Neural progenitor cell (in vitro differentiated cells): ENCODE data around the gene ADGRF4. TPM values are rescaled to one million over a fixed set of nuclear protein-coding genes. Genes with fewer than 3 reads are reported as not detected.

ENCODE experiments used
- DNase-seq: peaks from one replicate; pipeline ENCODE4 v3.0.0-alpha.2; 2016; ENCODE audit warnings: low spot score
- H2AFZ ChIP-seq: fragments of 200-600 bp; sonication (generic); replicated peaks from 2 replicates; pipeline ENCODE4 v1.6.1; 2016; ENCODE audit warnings: antibody characterized with exemption
- H3F3A ChIP-seq: fragments of 200-600 bp; sonication (generic); 2 replicates; pipeline ENCODE4 v1.6.1; 2016; ENCODE audit warnings: antibody characterized with exemption, low read depth
- H3K27ac ChIP-seq: fragments of 200-600 bp; sonication (generic); 2 replicates; pipeline ENCODE4 v1.5.1; 2016; ENCODE audit warnings: mild to moderate bottlenecking
- H3K27me3 ChIP-seq: fragments of 200-600 bp; sonication (generic); 2 replicates; pipeline ENCODE4 v1.6.1; 2016; ENCODE audit warnings: mild to moderate bottlenecking, moderate library complexity
- H3K36me3 ChIP-seq: fragments of 200-600 bp; sonication (generic); 2 replicates; pipeline ENCODE4 v1.5.1; 2016
- H3K4me1 ChIP-seq: fragments of 200-600 bp; sonication (generic); 2 replicates; pipeline ENCODE4 v1.6.1; 2016; ENCODE audit warnings: mixed run types
- H3K4me2 ChIP-seq: fragments of 200-600 bp; sonication (generic); 2 replicates; pipeline ENCODE4 v1.6.1; 2016
- H3K4me3 ChIP-seq: fragments of 200-600 bp; sonication (generic); 2 replicates; pipeline ENCODE4 v1.5.1; 2016
- H3K79me2 ChIP-seq: fragments of 200-600 bp; sonication (generic); 2 replicates; pipeline ENCODE4 v1.6.1; 2016; ENCODE audit warnings: low read depth
- H3K9ac ChIP-seq: fragments of 200-600 bp; sonication (generic); 2 replicates; pipeline ENCODE4 v1.6.1; 2016
- H3K9me3 ChIP-seq: fragments of 200-600 bp; sonication (generic); 2 replicates; pipeline ENCODE4 v1.5.1; 2016; ENCODE audit warnings: low read depth
- H4K20me1 ChIP-seq: fragments of 200-600 bp; sonication (generic); 2 replicates; pipeline ENCODE4 v1.6.1; 2016; ENCODE audit warnings: low read depth
- H3K27ac Mint-ChIP-seq: 3 replicates; pipeline ENCODE4 v1.8.0; 2021; ENCODE audit warnings: mixed read lengths
- H3K27me3 Mint-ChIP-seq: 2 replicates; pipeline ENCODE4 v1.8.0; 2022; ENCODE audit warnings: low read depth, mild to moderate bottlenecking, inconsistent platforms, moderate library complexity, mixed read lengths; ENCODE audit not compliant: insufficient read depth
- H3K36me3 Mint-ChIP-seq: 3 replicates; pipeline ENCODE4 v1.8.0; 2021; ENCODE audit warnings: mixed read lengths
- H3K4me1 Mint-ChIP-seq: 3 replicates; pipeline ENCODE4 v1.8.0; 2021; ENCODE audit warnings: mixed read lengths
- H3K4me3 Mint-ChIP-seq: 3 replicates; pipeline ENCODE4 v1.8.0; 2021; ENCODE audit warnings: mild to moderate bottlenecking, moderate library complexity, mixed read lengths
- H3K9me3 Mint-ChIP-seq: 3 replicates; pipeline ENCODE4 v1.8.0; 2020; ENCODE audit warnings: mixed read lengths
- EZH2 ChIP-seq: fragments of 200-600 bp; sonication (generic); IDR thresholded peaks from 2 replicates; pipeline ENCODE4 v1.6.1; 2017; ENCODE audit warnings: antibody characterized with exemption, mild to moderate bottlenecking, moderate library complexity
- EZH2phosphoT487 ChIP-seq: fragments of 200-600 bp; sonication (generic); IDR thresholded peaks from 2 replicates; pipeline ENCODE4 v1.6.1; 2017; ENCODE audit warnings: antibody characterized with exemption
- total RNA-seq: library from RNA; depleted of rRNA; stranded (reverse); fragments of >200 nt; gene quantifications from 2 replicates; pipeline ENCODE4 v1.2.3, GENCODE V29; 2015; ENCODE audit warnings: low replicate concordance
- TF ChIP-seq, protein P1 (sequence below): fragments of 200-600 bp; sonication (generic); IDR thresholded peaks from 2 replicates; pipeline ENCODE4 v1.5.1; 2017; ENCODE audit warnings: antibody characterized with exemption, mild to moderate bottlenecking

The ADGRF4 gene
- total RNA-seq, 1 donor from 2014 or later: not detected

DNA sequence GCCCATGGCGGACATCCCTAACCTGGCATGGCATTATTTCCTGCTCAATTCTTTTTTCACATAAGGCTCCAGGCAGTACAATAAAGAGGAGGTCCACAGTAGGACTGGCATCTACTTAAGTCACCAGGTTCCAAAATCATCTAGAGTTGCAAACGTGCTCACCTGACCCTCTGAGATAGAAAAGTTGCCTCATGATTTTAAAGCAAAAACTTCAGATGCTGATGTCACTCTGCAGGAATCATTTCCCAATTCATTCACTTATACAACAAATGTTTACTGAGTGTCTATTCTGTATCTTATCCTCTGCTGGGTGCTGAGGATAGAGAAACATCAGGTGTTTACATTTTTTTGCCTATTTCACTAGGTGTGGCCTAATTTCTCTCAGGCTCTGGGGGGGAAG lies 2.2 kb downstream of the ADGRF4 start:
- Mint-ChIP-seq H3K36me3 (no peaks in the 10 kb centered on the region), H3K4me1 (no peaks in the 10 kb centered on the region), H3K27me3 (no peaks in the 10 kb centered on the region), H3K4me3 (no peak overlapping the region), H3K27ac (no peak overlapping the region), H3K9me3 (no peaks in the 10 kb centered on the region)
- no peak overlapping the region for H3K9ac ChIP-seq
- no peak overlapping the region for H3K4me3 ChIP-seq
- H2AFZ ChIP-seq: no peak overlapping the region
- no peaks in the 10 kb centered on the region for H3K4me1 ChIP-seq
- H3K36me3 ChIP-seq: no peaks in the 10 kb centered on the region
- no peaks in the 10 kb centered on the region for H3K27me3 ChIP-seq
- no peak for DNase-seq
- H3K27ac ChIP-seq: no peak overlapping the region
- no peaks in the 10 kb centered on the region for H3K9me3 ChIP-seq
- no peak overlapping the region for H3K4me2 ChIP-seq
- no peak for TF ChIP-seq EZH2
- TF ChIP-seq EZH2phosphoT487: no peak
- TF ChIP-seq, protein P1, sequence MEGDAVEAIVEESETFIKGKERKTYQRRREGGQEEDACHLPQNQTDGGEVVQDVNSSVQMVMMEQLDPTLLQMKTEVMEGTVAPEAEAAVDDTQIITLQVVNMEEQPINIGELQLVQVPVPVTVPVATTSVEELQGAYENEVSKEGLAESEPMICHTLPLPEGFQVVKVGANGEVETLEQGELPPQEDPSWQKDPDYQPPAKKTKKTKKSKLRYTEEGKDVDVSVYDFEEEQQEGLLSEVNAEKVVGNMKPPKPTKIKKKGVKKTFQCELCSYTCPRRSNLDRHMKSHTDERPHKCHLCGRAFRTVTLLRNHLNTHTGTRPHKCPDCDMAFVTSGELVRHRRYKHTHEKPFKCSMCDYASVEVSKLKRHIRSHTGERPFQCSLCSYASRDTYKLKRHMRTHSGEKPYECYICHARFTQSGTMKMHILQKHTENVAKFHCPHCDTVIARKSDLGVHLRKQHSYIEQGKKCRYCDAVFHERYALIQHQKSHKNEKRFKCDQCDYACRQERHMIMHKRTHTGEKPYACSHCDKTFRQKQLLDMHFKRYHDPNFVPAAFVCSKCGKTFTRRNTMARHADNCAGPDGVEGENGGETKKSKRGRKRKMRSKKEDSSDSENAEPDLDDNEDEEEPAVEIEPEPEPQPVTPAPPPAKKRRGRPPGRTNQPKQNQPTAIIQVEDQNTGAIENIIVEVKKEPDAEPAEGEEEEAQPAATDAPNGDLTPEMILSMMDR: no peak
- no peaks in the 10 kb centered on the region for H4K20me1 ChIP-seq
- no peaks in the 10 kb centered on the region for H3F3A ChIP-seq
- H3K79me2 ChIP-seq: no peaks in the 10 kb centered on the region

DNA sequence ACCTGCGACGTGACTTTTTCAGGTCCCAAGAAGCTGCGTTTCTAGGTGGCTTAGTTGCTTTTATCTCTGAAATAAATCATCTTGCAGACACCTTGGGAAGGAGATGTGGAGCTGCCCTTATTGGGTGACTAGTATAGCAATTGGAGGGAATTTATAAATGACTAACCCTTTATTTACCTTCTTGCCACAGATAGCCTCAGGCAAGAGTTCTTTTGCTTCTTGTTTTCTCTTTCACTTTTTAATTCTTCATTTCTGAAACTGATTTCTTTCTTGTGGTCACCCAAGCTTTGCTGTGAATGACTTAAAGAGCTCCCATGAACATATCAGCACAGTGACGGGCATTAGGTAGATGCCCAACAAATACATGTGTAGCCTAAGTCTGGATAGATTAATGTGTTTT lies 3.0 kb downstream of the ADGRF4 start:
- H3K4me3 ChIP-seq: no peak overlapping the region
- Mint-ChIP-seq H3K9me3 (no peaks in the 10 kb centered on the region), H3K4me1 (no peaks in the 10 kb centered on the region), H3K36me3 (no peaks in the 10 kb centered on the region), H3K4me3 (no peak overlapping the region), H3K27me3 (no peaks in the 10 kb centered on the region), H3K27ac (no peak overlapping the region)
- TF ChIP-seq EZH2phosphoT487 (no peak), EZH2 (no peak)
- TF ChIP-seq, protein P1: no peak
- no peak for DNase-seq
- H3F3A ChIP-seq: no peaks in the 10 kb centered on the region
- H3K79me2 ChIP-seq: no peaks in the 10 kb centered on the region
- H3K9ac ChIP-seq: no peak overlapping the region
- H3K9me3 ChIP-seq: no peaks in the 10 kb centered on the region
- no peak overlapping the region for H2AFZ ChIP-seq
- H3K27ac ChIP-seq: no peak overlapping the region
- no peaks in the 10 kb centered on the region for H4K20me1 ChIP-seq
- H3K27me3 ChIP-seq: no peaks in the 10 kb centered on the region
- H3K4me2 ChIP-seq: no peak overlapping the region
- no peaks in the 10 kb centered on the region for H3K4me1 ChIP-seq
- H3K36me3 ChIP-seq: no peaks in the 10 kb centered on the region

DNA sequence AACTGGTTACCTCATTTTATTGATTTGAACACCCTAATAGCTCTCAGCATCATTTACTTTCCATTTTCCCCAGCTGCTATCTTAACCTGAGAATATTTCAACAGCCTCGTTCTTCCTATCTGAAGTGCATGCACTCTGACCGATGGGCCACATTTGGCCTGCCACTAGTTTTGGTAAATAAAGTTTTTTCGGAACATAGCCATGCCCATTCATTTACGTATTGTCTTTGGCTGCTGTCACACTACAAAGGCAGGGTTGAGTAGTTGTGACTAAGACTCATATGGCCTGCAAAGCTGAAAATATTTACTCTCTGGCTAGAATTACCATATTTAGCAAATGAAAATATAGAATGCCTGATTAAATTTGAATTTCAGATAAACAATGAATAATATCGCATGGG lies 10.8 kb downstream of the ADGRF4 start:
- no peaks in the 10 kb centered on the region for H3K9me3 Mint-ChIP-seq
- Histone ChIP-seq H3K9me3 (no peaks in the 10 kb centered on the region), H2AFZ (no peak overlapping the region), H3K4me3 (no peak overlapping the region), H4K20me1 (no peaks in the 10 kb centered on the region), H3K4me2 (no peak overlapping the region), H3K4me1 (no peaks in the 10 kb centered on the region), H3F3A (no peaks in the 10 kb centered on the region), H3K36me3 (no peaks in the 10 kb centered on the region), H3K27me3 (no peaks in the 10 kb centered on the region), H3K9ac (no peak overlapping the region), H3K27ac (no peak overlapping the region), H3K79me2 (no peaks in the 10 kb centered on the region)
- no peak overlapping the region for H3K27ac Mint-ChIP-seq
- H3K27me3 Mint-ChIP-seq: no peaks in the 10 kb centered on the region
- DNase-seq: no peak
- H3K4me3 Mint-ChIP-seq: no peak overlapping the region
- H3K36me3 Mint-ChIP-seq: no peaks in the 10 kb centered on the region
- no peak for TF ChIP-seq EZH2phosphoT487
- TF ChIP-seq EZH2: no peak
- TF ChIP-seq, protein P1: no peak
- H3K4me1 Mint-ChIP-seq: no peaks in the 10 kb centered on the region

DNA sequence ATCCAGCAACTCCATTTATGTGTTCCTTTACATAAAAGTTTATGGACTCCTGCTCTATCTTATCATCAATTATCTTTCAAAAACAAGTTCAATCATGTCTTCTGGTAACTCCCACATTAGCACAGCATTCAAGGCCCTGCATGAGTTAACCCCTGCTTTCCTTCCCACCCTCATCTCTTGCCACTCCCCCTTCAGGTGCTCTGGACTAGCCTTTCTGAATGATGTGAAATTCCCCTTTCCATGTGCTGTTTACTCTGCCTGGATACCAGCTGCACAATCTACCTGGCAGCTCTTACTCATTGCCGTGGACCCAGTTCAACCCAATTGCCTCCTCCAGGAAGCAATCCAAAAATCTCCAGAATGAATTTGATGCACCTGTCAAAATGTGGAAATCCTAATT lies 11.9 kb downstream of the ADGRF4 start:
- Histone ChIP-seq H3K36me3 (no peaks in the 10 kb centered on the region), H3K27ac (no peak overlapping the region), H3K9ac (no peak overlapping the region), H4K20me1 (no peaks in the 10 kb centered on the region), H3K27me3 (no peaks in the 10 kb centered on the region), H2AFZ (no peak overlapping the region), H3K4me1 (no peaks in the 10 kb centered on the region), H3F3A (no peaks in the 10 kb centered on the region), H3K4me3 (no peak overlapping the region), H3K4me2 (no peak overlapping the region), H3K9me3 (no peaks in the 10 kb centered on the region), H3K79me2 (no peaks in the 10 kb centered on the region)
- no peaks in the 10 kb centered on the region for H3K4me1 Mint-ChIP-seq
- no peaks in the 10 kb centered on the region for H3K36me3 Mint-ChIP-seq
- no peak for TF ChIP-seq EZH2
- no peak for TF ChIP-seq EZH2phosphoT487
- TF ChIP-seq, protein P1: no peak
- H3K9me3 Mint-ChIP-seq: no peaks in the 10 kb centered on the region
- no peak overlapping the region for H3K4me3 Mint-ChIP-seq
- H3K27me3 Mint-ChIP-seq: no peaks in the 10 kb centered on the region
- H3K27ac Mint-ChIP-seq: no peak overlapping the region
- DNase-seq: no peak
